Choroid plexus epithelial cell (primary cell): ENCODE measurements around the gene ABCF2.

Experiments
- DNase-seq: peaks from one replicate; pipeline ENCODE4 v3.0.0-alpha.2; 2010; ENCODE audit warnings: low read depth
- H3K4me3 ChIP-seq: 2 replicates; pipeline ENCODE4 v1.5.1; 2011; ENCODE audit warnings: low read depth, mild to moderate bottlenecking, control low read depth, low read length, moderate library complexity
- TF ChIP-seq, protein P1 (sequence below): conservative IDR thresholded peaks from 2 replicates; pipeline ENCODE4 v1.5.1; 2011; ENCODE audit warnings: low read depth, mild to moderate bottlenecking, control low read depth, inconsistent platforms, low read length, moderate library complexity

Gene ABCF2

DNA sequence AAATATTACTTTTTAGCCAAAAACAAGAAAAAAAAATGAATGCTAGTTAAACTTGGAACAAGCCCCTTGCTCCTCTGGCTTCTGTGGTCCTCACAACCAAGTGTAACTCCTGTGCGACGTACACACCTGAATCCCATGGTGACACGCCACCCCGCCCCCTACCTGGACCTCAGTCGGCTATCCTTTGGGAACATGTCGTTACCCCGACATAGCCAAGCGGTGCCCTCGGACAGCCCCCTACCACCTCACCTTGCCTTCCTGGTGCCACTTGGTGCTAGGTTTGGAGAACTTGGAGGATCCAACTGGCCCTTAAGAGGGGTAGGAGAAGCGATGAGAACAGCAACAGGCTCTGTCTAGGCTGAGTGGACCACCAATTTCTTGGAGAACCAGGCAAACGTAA lies 33.5 kb upstream of the ABCF2 start:
- H3K4me3 ChIP-seq, result no peak overlapping the region
- TF ChIP-seq, protein P1, sequence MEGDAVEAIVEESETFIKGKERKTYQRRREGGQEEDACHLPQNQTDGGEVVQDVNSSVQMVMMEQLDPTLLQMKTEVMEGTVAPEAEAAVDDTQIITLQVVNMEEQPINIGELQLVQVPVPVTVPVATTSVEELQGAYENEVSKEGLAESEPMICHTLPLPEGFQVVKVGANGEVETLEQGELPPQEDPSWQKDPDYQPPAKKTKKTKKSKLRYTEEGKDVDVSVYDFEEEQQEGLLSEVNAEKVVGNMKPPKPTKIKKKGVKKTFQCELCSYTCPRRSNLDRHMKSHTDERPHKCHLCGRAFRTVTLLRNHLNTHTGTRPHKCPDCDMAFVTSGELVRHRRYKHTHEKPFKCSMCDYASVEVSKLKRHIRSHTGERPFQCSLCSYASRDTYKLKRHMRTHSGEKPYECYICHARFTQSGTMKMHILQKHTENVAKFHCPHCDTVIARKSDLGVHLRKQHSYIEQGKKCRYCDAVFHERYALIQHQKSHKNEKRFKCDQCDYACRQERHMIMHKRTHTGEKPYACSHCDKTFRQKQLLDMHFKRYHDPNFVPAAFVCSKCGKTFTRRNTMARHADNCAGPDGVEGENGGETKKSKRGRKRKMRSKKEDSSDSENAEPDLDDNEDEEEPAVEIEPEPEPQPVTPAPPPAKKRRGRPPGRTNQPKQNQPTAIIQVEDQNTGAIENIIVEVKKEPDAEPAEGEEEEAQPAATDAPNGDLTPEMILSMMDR, result no peak
- no peak for DNase-seq

DNA sequence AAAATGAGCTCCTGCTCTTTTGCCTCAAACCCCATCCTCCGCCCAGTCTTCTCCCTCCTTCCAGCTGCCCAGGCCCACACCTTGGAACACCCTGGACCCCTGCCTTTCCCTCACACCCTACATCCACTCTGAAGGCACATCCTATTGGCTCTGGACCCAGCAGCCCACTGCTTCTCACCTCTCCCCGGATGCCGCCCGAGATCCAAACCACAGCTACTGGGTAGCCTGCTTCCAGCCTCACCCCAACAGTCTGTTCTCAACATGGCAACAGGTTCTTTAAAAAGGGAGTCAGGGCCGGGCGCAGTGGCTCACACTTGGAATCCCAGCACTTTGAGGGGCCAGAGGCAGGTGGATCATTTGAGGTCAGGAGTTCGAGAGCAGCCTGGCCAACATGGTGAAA lies 31.0 kb upstream of the ABCF2 start:
- H3K4me3 ChIP-seq, result no peak overlapping the region
- TF ChIP-seq, protein P1, result no peak

DNA sequence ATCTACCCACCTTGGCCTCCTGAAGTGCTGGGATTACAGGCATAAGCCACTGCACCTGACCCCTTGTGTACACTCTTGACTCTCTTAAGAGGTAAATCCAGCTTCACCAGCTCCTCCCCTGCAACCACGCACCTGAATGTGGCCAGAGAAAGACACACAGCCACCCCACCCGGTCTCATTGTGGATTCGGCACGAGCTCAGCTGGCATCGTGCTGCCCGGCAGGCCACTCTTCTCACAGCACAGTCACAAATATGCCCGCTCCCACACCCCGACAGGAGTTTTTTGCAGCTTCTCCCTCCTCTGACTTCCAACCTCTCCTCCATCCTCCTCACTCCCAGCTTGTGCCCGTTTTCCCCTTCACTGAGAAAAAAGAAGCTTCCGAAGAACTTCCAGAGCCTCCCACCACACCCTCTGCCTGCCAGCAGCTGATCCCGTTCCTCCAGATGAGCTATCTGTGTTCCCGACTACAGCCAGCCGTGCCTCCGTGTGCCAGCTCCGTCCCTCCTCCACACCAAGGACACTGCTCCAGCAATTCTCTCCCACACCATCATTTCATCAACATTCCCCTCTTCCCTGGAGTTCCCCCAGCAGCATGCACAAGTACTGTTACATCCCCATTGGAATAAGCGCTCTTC lies 29.5 kb upstream of the ABCF2 start:
- no peak for DNase-seq
- TF ChIP-seq, protein P1, result no peak
- H3K4me3 ChIP-seq, result no peak overlapping the region

More for the DNA sequence above, 31.0 kb upstream of the ABCF2 start:
- no peak for DNase-seq

DNA sequence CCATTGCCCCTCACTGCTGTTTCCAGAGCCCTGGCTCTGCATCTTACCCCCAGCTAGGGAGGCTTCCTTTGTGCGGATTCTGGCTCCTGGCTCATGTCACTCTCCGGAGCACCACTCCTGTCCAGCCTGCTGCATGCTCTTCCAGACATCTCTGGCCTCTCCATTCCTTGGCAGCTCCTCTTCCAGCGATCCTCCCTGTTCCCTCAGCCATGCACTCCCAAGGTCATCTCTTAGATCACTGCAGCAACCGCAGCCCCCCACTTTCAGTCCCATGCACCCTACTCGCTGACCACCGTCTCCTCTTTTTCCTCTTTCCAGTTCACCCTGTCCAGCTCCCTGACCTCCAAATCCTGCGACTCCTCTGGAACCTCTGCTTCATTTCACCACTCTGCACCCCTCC lies 28.4 kb upstream of the ABCF2 start:
- no peak overlapping the region for H3K4me3 ChIP-seq
- DNase-seq, result no peak
- TF ChIP-seq, protein P1, result no peak

DNA sequence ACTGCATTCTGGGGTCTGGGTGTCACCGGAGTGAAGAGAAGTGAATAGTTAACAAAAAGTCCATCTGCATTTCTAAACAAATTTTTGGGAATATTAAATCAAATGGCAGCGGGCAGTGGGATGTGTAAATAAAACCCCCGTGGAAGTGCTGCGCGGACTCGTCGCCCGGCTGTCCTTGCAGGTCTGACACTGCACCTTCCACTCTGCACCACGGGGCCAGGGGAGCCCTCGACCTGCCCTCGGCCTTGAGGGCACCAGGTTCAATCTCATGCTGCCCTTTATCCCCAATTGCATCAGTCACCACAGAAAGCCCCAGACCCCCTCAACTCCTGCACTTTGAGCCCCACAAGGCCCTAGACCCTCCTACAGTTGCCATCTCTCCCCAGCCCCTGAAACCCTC lies 27.8 kb upstream of the ABCF2 start:
- TF ChIP-seq, protein P1, result no peak
- no peak overlapping the region for H3K4me3 ChIP-seq
- no peak for DNase-seq

DNA sequence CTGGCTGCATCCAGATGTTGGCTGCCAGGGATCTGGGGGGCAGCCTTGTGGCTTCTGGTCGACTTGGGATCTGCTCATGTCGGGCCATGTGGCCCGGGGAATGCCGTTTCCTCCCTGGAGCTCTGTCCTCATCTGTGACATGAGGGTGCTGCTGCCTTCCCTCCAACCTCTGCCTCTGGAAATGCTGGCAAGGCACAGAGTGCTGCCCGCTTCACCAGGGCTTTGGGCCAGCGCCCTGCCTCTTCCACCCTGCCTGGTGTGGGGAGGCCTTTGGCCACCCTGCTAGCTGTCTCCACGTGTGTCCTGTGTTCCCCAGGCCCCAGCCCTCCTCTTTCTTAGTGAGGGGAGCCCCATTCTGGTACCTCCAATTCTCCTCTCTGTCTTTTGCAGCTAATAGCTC lies 27.3 kb upstream of the ABCF2 start:
- H3K4me3 ChIP-seq, result no peak overlapping the region
- TF ChIP-seq, protein P1, result no peak
- no peak for DNase-seq

DNA sequence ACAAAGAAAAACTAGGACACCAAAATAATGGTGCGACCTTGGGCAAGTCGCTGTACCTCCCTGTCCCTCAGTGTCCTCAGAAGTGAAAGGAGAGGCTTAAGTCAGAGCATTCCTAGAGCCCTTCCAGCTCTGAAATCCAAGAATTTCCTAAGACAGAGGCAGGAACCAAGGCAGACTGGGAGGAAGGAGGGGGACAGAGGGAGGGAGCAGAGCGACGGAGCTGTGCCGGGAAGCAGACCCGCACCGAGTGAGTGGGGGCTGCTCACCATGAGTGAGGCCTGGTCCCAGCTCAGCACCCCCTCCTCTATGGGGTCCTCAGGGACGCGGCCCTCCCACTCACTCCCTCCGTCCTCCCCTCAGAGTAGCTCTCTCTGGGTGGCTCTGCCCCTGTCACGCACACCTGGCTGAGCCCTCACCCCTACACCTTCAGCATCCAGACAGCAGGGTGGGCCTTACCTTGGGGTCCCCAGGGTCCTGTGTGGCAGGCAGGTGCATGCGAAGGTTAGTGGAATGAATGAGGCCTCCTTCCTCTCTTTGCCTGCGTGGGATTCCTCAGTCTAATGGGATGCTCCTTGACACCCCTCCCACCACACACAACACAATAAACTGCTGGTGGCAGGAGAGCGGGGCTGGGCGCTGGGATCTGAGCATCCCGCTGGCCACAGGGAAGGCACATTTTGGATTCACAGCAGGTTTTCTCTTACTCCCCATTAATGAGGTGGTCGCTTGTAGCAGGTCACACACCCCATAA lies 26.1 kb upstream of the ABCF2 start:
- DNase-seq, result no peak
- H3K4me3 ChIP-seq, result no peak overlapping the region
- TF ChIP-seq, protein P1, result no peak
